Naive thymus-derived CD8-positive, alpha-beta T cell (primary cell): ENCODE data around the gene JCAD. TPM values are rescaled to one million over a fixed set of nuclear protein-coding genes. Genes with fewer than 3 reads are reported as not detected.
"Not testable (repeated sequence)": the region's sequence is repeated elsewhere in the genome, so short reads cannot be mapped to it uniquely, and the experiment has no call there.

Source experiments
- ATAC-seq, 2 donors: fragments of 150-1000 bp; cut with Tn5 transposase in 1 of 2; sonication (Bioruptor Pico), chemical (Tn5 transposase) in 1 of 2; 1 replicate in 1 of 2; 2 replicates in 1 of 2; pipeline ENCODE4 v1.10.0; 2021; ENCODE audit warnings: mild to moderate bottlenecking in 2 of 2, moderate library complexity in 2 of 2
- POLR2A ChIA-PET: fragments of 350-600 bp; sonication (Branson Sonifier 250); formaldehyde crosslinking; loops from one replicate; lab custom pipeline; 2021; ENCODE audit warnings: antibody characterized with exemption; lab: Charles Lee
- DNase-seq, 10 donors: peaks; one replicate each; pipeline versions ENCODE4 v3.0.0 to v3.0.0-alpha.2; 2020 to 2022
- H3K27ac Mint-ChIP-seq, 10 donors: one replicate each; pipeline ENCODE4 v1.8.0; 2020 to 2022; ENCODE audit warnings: mild to moderate bottlenecking in 10 of 10, mixed read lengths in 10 of 10, moderate library complexity in 4 of 10, inconsistent platforms in 1 of 10
- H3K27me3 Mint-ChIP-seq, 5 donors: one replicate each; pipeline ENCODE4 v1.8.0; 2021 to 2022; ENCODE audit warnings: mixed read lengths in 5 of 5
- H3K36me3 Mint-ChIP-seq, 3 donors: one replicate each; pipeline ENCODE4 v1.8.0; 2020 to 2022; ENCODE audit warnings: mixed read lengths in 3 of 3, mild to moderate bottlenecking in 2 of 3, inconsistent platforms in 1 of 3
- H3K4me1 Mint-ChIP-seq, 4 donors: one replicate each; pipeline ENCODE4 v1.8.0; 2021 to 2022; ENCODE audit warnings: mixed read lengths in 4 of 4
- H3K4me3 Mint-ChIP-seq, 10 donors: one replicate each; pipeline ENCODE4 v1.8.0; 2020 to 2022; ENCODE audit warnings: mild to moderate bottlenecking in 10 of 10, mixed read lengths in 10 of 10, moderate library complexity in 6 of 10, inconsistent platforms in 1 of 10
- H3K9me3 Mint-ChIP-seq, 9 donors: one replicate each; pipeline ENCODE4 v1.8.0; 2020 to 2022; ENCODE audit warnings: mixed read lengths in 9 of 9, mild to moderate bottlenecking in 3 of 9, inconsistent platforms in 1 of 9, moderate library complexity in 1 of 9
- polyA plus RNA-seq, 3 donors: library from polyadenylated mRNA; unstranded; fragments of 300-500 nt; fragmentation: Illumina TruSeq; gene quantifications; one replicate each; pipeline ENCODE4 v1.2.3, GENCODE V29; 2021
- total RNA-seq, 8 experiments: library from RNA in 2 of 8; stranded (reverse) in 2 of 8; gene quantifications; one replicate each; pipeline ENCODE4 v1.2.3 and lab custom pipeline; 2021 to 2026

Gene JCAD
- total and polyA plus RNA-seq, 5 experiments from 2014 or later: not detected

DNA sequence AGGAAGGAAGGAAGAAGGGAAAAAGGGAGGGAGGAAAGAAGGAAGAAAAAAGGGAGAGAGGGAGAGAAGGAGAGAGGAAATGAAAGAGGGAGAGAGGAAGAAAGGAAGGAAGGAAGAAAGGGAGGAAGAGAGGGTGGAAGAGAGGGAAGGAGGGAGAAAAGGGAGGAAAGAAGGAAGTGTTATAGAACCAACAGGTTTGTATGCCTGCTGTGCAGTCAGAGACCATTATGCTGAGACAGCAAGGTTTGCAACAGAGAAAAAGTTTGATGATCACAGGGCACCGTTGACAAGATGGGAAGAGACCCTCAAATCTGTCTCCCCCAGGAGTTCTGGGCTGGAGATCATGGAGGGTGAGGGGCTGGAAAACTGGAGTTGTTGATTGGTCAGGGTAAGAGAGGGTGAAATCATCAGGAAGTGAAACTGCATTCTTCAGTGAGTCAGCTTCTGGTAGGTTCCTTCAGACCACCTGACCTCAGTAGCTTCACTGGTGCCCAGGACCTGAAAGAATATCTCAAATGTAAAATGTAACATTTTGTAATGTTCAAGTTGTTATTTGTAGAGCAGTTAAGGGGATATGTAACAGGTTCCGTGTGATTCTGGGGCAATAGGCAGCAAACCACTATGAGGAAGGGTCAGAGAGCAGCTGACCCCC is 76.3 kb downstream of the JCAD start:
- peak overlapping the region in 1 of 10 donors; percentile 26 for H3K27ac Mint-ChIP-seq
- POLR2A ChIA-PET: no interaction called here
- peaks cover 0 to 13% (median 6%) of the 10 kb centered on the region in 5 donors for H3K27me3 Mint-ChIP-seq
- H3K4me3 Mint-ChIP-seq: no peak overlapping the region
- H3K9me3 Mint-ChIP-seq: peaks cover 0 to 27% (median 17%) of the 10 kb centered on the region in 9 donors
- no peaks in the 10 kb centered on the region for H3K4me1 Mint-ChIP-seq
- DNase-seq: no peak
- H3K36me3 Mint-ChIP-seq: peaks cover 0 to 11% (median 2%) of the 10 kb centered on the region in 3 donors
- ATAC-seq: no peak

DNA sequence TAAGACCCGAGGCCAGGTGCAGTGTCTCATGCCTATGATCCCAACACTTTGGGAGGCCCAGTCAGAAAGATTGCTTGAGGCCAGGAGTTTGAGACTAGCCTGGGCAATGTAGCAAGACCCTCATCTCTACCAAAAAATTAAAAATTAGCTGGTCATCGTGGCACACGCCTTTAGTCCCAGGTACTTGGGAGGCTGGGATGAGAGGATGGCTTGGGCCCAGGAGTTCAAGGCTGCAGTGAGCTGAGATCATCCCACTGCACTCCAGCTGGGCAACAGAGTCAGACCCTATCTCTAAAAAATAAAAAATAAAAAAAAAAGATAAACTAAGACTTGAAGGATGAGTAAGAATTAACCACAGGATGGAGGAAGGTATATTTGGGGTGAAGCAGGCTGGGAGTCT is 77.9 kb downstream of the JCAD start:
- peaks cover 0 to 27% (median 17%) of the 10 kb centered on the region in 9 donors for H3K9me3 Mint-ChIP-seq
- H3K36me3 Mint-ChIP-seq: peaks cover 0 to 11% (median 2%) of the 10 kb centered on the region in 3 donors
- no peak for ATAC-seq
- no peaks in the 10 kb centered on the region for H3K4me1 Mint-ChIP-seq
- DNase-seq: no peak
- peaks cover 5 to 10% (median 9%) of the 10 kb centered on the region in 5 donors for H3K27me3 Mint-ChIP-seq
- no peak overlapping the region for H3K27ac Mint-ChIP-seq
- POLR2A ChIA-PET: no interaction called here
- no peak overlapping the region for H3K4me3 Mint-ChIP-seq

DNA sequence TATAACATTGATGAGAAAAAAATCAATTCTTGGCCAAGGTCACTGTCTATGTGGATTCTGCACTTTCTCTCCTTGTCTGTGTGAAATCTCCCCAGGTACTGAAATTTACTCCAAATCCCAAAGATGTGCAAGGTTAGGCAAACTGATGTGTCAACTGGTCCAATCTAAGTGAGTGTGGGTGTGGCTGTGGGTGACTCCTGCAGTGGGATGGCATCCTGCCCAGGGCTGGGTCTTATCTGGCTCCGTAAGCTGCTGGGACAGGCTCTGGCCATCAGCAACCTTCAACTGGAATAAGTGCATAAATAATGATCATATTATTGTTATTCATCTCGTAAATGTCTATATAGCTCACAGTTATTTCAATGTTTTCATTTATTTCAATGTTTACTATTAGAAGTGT is 79.3 kb downstream of the JCAD start:
- Mint-ChIP-seq H3K36me3 (peaks cover 0 to 13% (median 3%) of the 10 kb centered on the region in 3 donors), H3K27ac (no peak overlapping the region), H3K4me1 (no peaks in the 10 kb centered on the region), H3K4me3 (no peak overlapping the region), H3K9me3 (peaks cover 0 to 31% (median 21%) of the 10 kb centered on the region in 9 donors), H3K27me3 (peaks cover 3 to 23% (median 7%) of the 10 kb centered on the region in 5 donors)
- DNase-seq: no peak
- ATAC-seq: no peak
- POLR2A ChIA-PET: no interaction called here

DNA sequence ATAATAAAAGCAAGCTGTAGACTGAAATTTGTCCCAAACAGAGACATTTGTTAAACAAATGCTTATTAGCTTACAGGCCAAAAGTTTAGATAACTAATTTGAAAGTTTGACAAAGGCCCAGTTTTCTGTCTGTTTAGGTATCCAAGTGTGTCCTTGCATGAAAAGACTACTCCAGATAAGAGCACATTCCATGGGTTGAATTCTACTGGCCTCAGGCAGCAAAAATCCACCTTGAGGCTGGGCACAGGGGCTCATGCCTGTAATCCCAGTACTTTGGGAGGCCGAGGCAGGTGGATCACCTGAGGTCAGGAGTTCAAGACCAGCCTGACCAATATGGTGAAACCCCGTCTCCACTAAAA is 80.0 kb downstream of the JCAD start:
- ATAC-seq, H3K4me1 Mint-ChIP-seq, DNase-seq, H3K27ac Mint-ChIP-seq, POLR2A ChIA-PET, H3K4me3 Mint-ChIP-seq: not testable (repeated sequence)
- H3K27me3 Mint-ChIP-seq: peaks cover 3 to 24% (median 9%) of the 10 kb centered on the region in 5 donors
- peaks cover 0 to 19% (median 3%) of the 10 kb centered on the region in 3 donors for H3K36me3 Mint-ChIP-seq
- H3K9me3 Mint-ChIP-seq: peaks cover 0 to 38% (median 28%) of the 10 kb centered on the region in 9 donors

DNA sequence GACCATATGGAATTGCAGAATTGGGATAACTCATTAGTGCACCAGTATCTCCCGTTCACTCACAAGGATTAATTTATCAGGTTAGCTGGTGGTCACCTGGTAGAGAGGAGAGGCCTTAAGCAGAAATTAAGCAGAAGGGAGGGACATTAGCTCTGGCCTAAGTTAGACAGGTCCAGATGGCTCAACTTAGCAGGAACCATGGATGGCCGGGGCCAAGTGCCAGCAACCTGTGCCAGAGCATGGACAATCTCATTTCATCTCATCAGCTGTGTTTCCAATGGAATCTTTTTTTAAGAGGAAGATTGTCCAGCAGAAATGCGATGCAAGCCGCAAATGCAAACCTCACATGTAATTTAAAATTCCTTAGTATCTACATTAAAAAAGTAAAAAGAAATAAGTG is 82.2 kb downstream of the JCAD start:
- no peak overlapping the region for H3K27ac Mint-ChIP-seq
- no peak for DNase-seq
- H3K4me1 Mint-ChIP-seq: peaks cover 0 to under 1% (median 0%) of the 10 kb centered on the region in 4 donors
- POLR2A ChIA-PET: no interaction called here
- peaks cover 0 to 14% (median 3%) of the 10 kb centered on the region in 3 donors for H3K36me3 Mint-ChIP-seq
- H3K27me3 Mint-ChIP-seq: peaks cover 4 to 24% (median 10%) of the 10 kb centered on the region in 5 donors
- H3K4me3 Mint-ChIP-seq: no peak overlapping the region
- ATAC-seq: no peak
- peaks cover 0 to 25% (median 13%) of the 10 kb centered on the region in 9 donors for H3K9me3 Mint-ChIP-seq

DNA sequence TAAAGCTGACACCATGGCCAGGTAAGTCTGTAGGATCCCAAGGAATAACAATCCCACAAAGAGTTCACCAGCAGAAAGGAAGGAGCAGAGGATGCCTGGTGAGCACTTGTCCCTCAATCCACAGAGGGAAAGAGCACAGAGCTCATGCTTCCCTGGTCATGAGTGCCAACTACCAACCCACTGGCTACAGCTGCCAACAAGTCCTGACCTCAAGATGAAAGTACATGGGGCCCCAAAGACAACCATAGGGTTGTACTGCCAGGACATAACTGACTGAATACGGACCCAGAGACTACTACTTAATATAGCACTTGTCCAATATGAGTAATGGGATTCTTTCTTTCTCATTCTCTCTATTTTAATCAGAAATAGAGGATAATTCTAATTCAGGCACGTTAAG is 83.3 kb downstream of the JCAD start:
- ATAC-seq (no peak), DNase-seq (no peak)
- peaks cover 0 to 14% (median 1%) of the 10 kb centered on the region in 3 donors for H3K36me3 Mint-ChIP-seq
- H3K4me3 Mint-ChIP-seq: no peak overlapping the region
- no peak overlapping the region for H3K27ac Mint-ChIP-seq
- POLR2A ChIA-PET: no interaction called here
- H3K27me3 Mint-ChIP-seq: peaks cover 5 to 24% (median 13%) of the 10 kb centered on the region in 5 donors
- H3K4me1 Mint-ChIP-seq: peaks cover 0 to 2% (median 0%) of the 10 kb centered on the region in 4 donors
- H3K9me3 Mint-ChIP-seq: peaks cover 0 to 21% (median 13%) of the 10 kb centered on the region in 9 donors

DNA sequence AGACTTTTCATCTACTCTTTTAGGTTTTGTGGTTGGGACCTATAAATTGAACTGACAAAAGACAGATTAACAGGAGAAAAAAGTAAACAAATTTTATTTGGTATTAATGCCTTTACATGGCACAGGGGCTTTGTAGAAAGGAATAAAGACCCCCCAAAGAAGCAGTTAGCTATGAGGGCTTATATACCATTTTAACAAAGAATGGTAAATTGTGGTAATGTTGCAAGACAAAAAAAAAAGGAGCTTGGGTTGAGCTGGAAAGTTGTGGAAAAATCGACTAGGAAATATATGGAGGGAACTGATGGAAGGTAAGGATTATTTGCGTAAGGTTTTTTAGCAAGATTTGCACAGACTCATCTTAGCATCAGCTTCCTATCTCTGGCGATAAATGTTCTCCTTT is 84.6 kb downstream of the JCAD start:
- no peak overlapping the region for H3K27ac Mint-ChIP-seq
- peaks cover 0 to 14% (median 1%) of the 10 kb centered on the region in 3 donors for H3K36me3 Mint-ChIP-seq
- H3K4me3 Mint-ChIP-seq: no peak overlapping the region
- peaks cover 0 to 21% (median 12%) of the 10 kb centered on the region in 9 donors for H3K9me3 Mint-ChIP-seq
- peaks cover 8 to 24% (median 14%) of the 10 kb centered on the region in 5 donors for H3K27me3 Mint-ChIP-seq
- ATAC-seq: no peak
- POLR2A ChIA-PET: interaction anchor here (0.6 kb wide), 1 partner anchor 297 kb away, joined by 3 read pairs; no protein-coding TSS in a partner anchor
- no peak for DNase-seq
- H3K4me1 Mint-ChIP-seq: peaks cover 0 to 2% (median 0%) of the 10 kb centered on the region in 4 donors

DNA sequence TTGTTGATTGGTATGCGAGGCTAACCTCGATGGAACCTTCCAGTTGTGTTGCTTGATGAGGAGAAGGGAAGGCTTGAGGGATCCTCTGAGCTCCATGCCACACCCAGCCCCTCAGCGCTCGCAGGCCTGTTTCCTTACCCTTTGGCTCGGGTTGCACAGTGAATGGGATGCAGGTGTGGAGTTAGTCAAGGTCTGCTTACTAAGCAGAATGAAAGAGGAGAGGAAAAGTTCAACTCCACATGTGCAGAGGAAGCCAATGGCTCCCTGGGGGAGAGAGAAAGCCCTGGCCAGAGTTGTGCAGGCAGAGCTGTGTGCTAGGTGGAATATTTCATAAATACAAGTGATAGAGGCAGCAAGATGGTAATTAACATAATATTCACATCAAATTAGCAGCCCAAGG is 85.5 kb downstream of the JCAD start:
- DNase-seq: no peak
- POLR2A ChIA-PET: no interaction called here
- H3K4me1 Mint-ChIP-seq: peaks cover 0 to 2% (median 0%) of the 10 kb centered on the region in 4 donors
- peaks cover 0 to 14% (median 1%) of the 10 kb centered on the region in 3 donors for H3K36me3 Mint-ChIP-seq
- peaks cover 8 to 24% (median 14%) of the 10 kb centered on the region in 5 donors for H3K27me3 Mint-ChIP-seq
- ATAC-seq: no peak
- H3K9me3 Mint-ChIP-seq: peaks cover 0 to 21% (median 12%) of the 10 kb centered on the region in 9 donors
- H3K27ac Mint-ChIP-seq: no peak overlapping the region
- no peak overlapping the region for H3K4me3 Mint-ChIP-seq

DNA sequence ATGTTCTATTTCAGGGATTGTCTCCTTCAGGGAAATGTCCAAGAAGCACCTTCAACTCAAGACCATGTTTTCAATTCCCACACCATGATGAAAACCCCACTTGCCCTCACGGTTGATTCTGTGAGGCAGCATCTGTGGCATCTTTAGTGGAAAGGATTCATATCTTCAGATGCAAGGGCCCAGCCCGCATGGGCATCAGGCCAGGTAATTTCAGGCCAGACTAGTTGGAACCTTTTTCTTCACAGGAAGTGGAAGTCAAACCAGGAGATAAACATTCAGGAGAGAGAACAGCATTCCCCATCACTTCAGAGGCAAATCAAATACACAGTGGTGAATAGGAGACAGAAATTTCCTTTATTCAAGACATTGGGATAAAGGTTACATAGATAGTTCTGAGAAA is 88.8 kb downstream of the JCAD start:
- Mint-ChIP-seq H3K36me3 (peaks cover 0 to 14% (median 1%) of the 10 kb centered on the region in 3 donors), H3K27ac (no peak overlapping the region), H3K9me3 (peaks cover 0 to 20% (median 11%) of the 10 kb centered on the region in 9 donors), H3K27me3 (peaks cover 4 to 12% (median 6%) of the 10 kb centered on the region in 5 donors), H3K4me3 (no peak overlapping the region), H3K4me1 (peaks cover 0 to 2% (median 0%) of the 10 kb centered on the region in 4 donors)
- ATAC-seq (no peak), DNase-seq (no peak)
- POLR2A ChIA-PET: no interaction called here

DNA sequence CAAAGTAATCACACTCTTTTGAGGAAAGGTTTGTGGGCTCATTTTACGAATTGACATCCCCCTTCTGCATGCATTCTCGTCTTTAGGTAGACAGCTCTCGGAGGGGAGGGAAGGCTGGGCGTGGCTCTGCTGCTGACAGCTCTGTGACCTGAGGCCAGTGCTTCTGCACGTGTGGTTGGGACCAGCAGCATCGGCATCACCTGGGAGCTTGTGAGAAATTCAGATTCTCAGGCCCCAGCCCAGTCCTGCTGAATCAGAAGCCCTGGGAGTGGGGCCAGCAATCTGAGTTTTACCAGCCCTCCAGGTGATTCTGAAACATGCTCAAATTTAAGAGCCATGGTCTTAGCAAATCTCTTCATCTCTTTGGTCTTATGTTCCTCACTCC is 89.4 kb downstream of the JCAD start:
- peaks cover under 1 to 12% (median 5%) of the 10 kb centered on the region in 5 donors for H3K27me3 Mint-ChIP-seq
- no peak for ATAC-seq
- H3K9me3 Mint-ChIP-seq: peaks cover 0 to 15% (median 9%) of the 10 kb centered on the region in 9 donors
- H3K36me3 Mint-ChIP-seq: peaks cover 0 to 12% (median 0%) of the 10 kb centered on the region in 3 donors
- peaks cover 0 to 2% (median 0%) of the 10 kb centered on the region in 4 donors for H3K4me1 Mint-ChIP-seq
- POLR2A ChIA-PET: no interaction called here
- H3K4me3 Mint-ChIP-seq: no peak overlapping the region
- no peak overlapping the region for H3K27ac Mint-ChIP-seq
- DNase-seq: no peak

DNA sequence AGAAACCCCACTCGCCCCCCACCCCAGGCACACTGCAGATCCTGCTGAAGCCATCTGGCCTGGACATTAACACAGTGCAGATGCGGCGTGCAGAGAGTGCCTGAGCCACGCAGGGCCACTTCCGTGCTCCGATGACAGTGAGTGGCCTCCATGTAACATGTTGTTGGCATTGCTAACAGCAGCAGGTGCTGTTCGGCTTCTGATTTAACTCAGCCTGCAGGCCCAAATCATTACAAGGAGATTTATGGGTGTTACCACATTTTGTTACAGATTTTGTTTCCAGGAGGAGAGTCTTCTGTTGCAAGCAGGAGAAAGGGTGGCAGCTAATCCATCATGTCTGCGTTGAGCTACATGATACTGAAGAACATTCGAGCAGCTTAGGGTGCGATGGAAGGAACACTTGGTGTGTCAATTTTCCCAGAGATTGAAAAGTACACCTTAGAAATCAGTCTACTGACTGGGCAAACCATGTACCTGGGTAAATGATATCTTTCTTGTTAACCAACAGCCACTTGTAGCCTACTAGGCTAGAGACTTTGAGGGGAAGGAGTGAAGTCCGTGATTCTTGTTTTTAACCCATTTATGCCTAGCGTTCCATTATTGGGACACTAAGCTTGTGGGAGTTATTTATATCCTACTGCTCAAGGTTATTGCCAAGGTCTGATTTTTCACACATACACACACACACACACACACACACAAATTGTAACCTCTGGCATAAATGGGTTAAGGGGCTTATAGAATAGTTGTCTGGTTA is 90.0 kb downstream of the JCAD start:
- Mint-ChIP-seq H3K4me1 (peaks cover 0 to 2% (median 0%) of the 10 kb centered on the region in 4 donors), H3K27me3 (peaks cover 0 to 10% (median 5%) of the 10 kb centered on the region in 5 donors), H3K27ac (no peak overlapping the region), H3K9me3 (peaks cover 0 to 9% (median 4%) of the 10 kb centered on the region in 9 donors), H3K4me3 (no peak overlapping the region), H3K36me3 (peaks cover 0 to 6% (median 0%) of the 10 kb centered on the region in 3 donors)
- ATAC-seq: no peak
- DNase-seq: no peak
- POLR2A ChIA-PET: no interaction called here

DNA sequence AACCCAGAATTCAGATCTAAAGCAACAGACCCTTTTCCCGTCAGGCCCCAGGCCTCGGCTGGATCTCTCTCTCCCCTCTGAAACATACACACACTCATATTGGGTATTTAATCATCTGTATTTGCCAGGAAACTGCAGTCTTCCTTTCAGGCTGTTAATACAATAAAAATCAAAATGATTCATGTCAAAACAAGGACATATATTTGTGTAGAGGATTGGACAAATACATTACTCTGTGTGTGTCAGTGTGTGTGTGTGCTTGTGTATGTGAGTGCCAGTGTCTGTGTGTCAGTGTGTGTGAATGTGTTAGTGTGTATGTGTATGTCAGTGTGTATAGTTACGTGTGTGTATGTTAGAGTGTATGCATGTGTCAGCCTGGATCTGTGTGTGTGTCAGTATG is 90.8 kb downstream of the JCAD start:
- Mint-ChIP-seq H3K36me3 (peaks cover 0 to 2% (median 0%) of the 10 kb centered on the region in 3 donors), H3K4me1 (peaks cover 0 to 2% (median 0%) of the 10 kb centered on the region in 4 donors), H3K9me3 (peaks cover 0 to under 1% (median 0%) of the 10 kb centered on the region in 9 donors), H3K4me3 (no peak overlapping the region), H3K27me3 (peaks cover 0 to 13% (median 5%) of the 10 kb centered on the region in 5 donors), H3K27ac (no peak overlapping the region)
- ATAC-seq: no peak
- POLR2A ChIA-PET: no interaction called here
- no peak for DNase-seq

DNA sequence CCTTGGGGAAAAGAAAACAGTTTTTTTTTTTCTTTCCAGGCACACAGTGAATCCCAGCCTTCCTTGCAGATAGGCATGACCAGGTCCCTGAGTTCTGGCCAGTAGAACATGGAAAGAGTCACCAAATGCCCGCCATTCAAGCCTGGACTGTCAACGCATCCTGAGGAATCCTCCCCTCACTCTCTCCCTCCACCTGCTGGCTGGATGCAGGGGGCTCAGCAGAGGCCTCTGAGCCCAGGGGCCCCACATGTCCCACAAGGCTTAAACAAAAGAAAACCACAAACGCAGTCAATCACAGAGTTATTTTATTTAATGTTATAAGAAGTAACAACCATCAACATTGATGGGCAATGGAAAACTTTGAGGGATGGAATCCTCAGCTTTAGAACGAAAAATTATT is 93.1 kb downstream of the JCAD start:
- ATAC-seq: no peak
- Mint-ChIP-seq H3K4me1 (no peaks in the 10 kb centered on the region), H3K27ac (no peak overlapping the region), H3K9me3 (no peaks in the 10 kb centered on the region), H3K27me3 (peaks cover 1 to 7% (median 3%) of the 10 kb centered on the region in 5 donors), H3K4me3 (no peak overlapping the region), H3K36me3 (no peaks in the 10 kb centered on the region)
- POLR2A ChIA-PET: no interaction called here
- no peak for DNase-seq
